ENCODE measurements around the gene CCSAP.
"Not testable (repeated sequence)": the region's sequence is repeated elsewhere in the genome, so short reads cannot be mapped to it uniquely, and the experiment has no call there.

CCSAP gene

DNA sequence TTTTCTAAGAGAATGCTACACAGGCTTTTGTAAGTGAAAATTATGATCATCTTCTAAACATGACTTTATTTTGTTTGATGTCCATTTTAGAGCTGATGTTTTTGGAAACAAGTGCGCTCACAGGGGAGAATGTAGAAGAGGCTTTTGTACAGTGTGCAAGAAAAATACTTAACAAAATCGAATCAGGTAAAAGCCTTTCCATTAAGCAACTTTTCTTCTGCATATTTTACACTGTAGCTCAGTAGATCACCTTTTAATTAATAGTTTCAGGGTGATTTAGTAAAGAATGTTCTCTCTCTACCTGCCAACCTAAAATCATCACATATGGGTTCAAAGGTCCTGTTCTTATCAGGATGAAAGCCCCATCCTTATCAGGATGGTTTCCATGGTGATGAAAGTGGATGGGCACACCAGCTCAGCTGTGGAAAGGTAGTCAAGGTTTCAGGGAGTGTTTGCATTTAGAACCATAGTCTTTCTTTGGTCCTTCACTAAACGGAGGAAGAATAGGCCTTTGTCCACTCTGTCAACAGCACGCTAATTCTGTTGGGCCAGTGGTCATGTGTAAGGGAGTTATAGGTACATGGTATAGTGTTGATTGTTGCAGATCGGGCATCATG lies 43.9 kb downstream of the CCSAP start:
- CTCF ChIA-PET, result no interaction called here
- Mint-ChIP-seq H3K36me3 (peaks cover 36% of the 10 kb centered on the region), H3K27me3 (no peaks in the 10 kb centered on the region), H3K9me3 (no peaks in the 10 kb centered on the region), H3K27ac (no peak overlapping the region), H3K4me3 (no peak overlapping the region), H3K4me1 (peaks cover 8% of the 10 kb centered on the region)
- DNase-seq, result no peak

DNA sequence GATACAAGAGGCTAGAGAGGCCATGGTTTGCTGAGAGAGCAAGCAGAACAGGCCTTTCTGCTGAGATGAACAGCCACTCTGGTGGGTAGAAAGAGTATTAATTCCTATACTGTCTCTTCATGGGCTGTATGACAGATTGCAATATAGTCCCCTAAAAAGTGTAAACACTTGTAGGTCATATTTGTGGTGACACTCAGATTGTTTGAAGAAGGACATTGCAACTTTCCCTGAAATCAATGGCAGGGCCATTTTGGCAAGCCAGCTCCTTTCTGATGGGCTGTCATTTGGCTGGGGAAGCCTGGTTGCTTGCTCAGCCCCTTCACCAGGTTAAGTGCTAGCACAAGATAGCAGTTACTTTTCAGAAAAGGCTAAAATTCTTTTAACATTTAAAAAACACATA lies 44.4 kb downstream of the CCSAP start:
- Mint-ChIP-seq H3K4me1 (peaks cover 3% of the 10 kb centered on the region), H3K4me3 (no peak overlapping the region), H3K9me3 (no peaks in the 10 kb centered on the region), H3K36me3 (peaks cover 33% of the 10 kb centered on the region), H3K27me3 (no peaks in the 10 kb centered on the region), H3K27ac (no peak overlapping the region)
- no peak for DNase-seq
- CTCF ChIA-PET, result no interaction called here

GRCh38 chr1:229297746-229298145 lies 45.1 kb downstream of the CCSAP start:
- H3K27me3 Mint-ChIP-seq, result no peaks in the 10 kb centered on the region
- CTCF ChIA-PET, result no interaction called here

DNA sequence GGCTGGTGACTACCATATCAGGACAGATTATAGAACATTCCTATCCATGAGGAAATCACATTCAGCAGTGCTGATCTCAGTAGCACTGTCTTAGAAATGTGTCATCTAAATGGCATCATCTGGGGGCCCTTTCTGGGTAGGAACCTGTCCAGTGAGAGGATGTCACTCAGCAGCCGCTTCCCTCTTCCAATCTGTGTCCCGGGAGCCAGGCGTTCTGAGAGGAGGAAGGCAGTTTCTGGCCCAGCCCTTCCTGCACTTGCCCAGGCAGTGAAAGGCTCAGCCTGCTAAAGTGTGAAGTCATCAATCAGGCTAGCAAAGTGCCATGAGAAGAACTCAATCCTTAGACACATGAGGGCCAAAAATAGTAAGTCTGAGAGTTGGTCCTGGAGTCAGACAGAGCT lies 46.3 kb downstream of the CCSAP start:
- peaks cover 30% of the 10 kb centered on the region for H3K36me3 Mint-ChIP-seq
- no peak overlapping the region for H3K4me3 Mint-ChIP-seq
- CTCF ChIA-PET, result interaction anchor here (0.6 kb wide), 1 partner anchor 45 kb away, joined by 3 read pairs; no protein-coding TSS in a partner anchor
- H3K9me3 Mint-ChIP-seq, result no peaks in the 10 kb centered on the region
- H3K27me3 Mint-ChIP-seq, result no peaks in the 10 kb centered on the region
- DNase-seq, result no peak
- no peak overlapping the region for H3K27ac Mint-ChIP-seq
- H3K4me1 Mint-ChIP-seq, result no peaks in the 10 kb centered on the region

More at GRCh38 chr1:229297746-229298145, 45.1 kb downstream of the CCSAP start:
- Mint-ChIP-seq H3K27ac (no peak overlapping the region), H3K4me1 (no peaks in the 10 kb centered on the region), H3K36me3 (peaks cover 26% of the 10 kb centered on the region), H3K9me3 (no peaks in the 10 kb centered on the region), H3K4me3 (no peak overlapping the region)
- DNase-seq, result no peak

- DNase-seq, result no peak
- Mint-ChIP-seq H3K9me3 (no peaks in the 10 kb centered on the region), H3K27ac (no peak overlapping the region), H3K4me3 (no peak overlapping the region), H3K27me3 (no peaks in the 10 kb centered on the region), H3K4me1 (peaks cover under 1% of the 10 kb centered on the region), H3K36me3 (peaks cover 33% of the 10 kb centered on the region)
- CTCF ChIA-PET, result interaction anchor here (0.6 kb wide), 1 partner anchor 45 kb away, joined by 3 read pairs; no protein-coding TSS in a partner anchor
These were observed 47.1 kb downstream of the CCSAP start for GRCh38 chr1:229295745-229296144.

- Mint-ChIP-seq H3K27me3 (no peaks in the 10 kb centered on the region), H3K9me3 (no peaks in the 10 kb centered on the region), H3K4me1 (peaks cover 4% of the 10 kb centered on the region), H3K4me3 (no peak overlapping the region), H3K36me3 (peaks cover 36% of the 10 kb centered on the region), H3K27ac (peak overlapping the region; percentile 43)
- DNase-seq, result no peak
- CTCF ChIA-PET, result no interaction called here
These were observed 49.2 kb downstream of the CCSAP start for GRCh38 chr1:229293528-229294204.

- DNase-seq, H3K27ac Mint-ChIP-seq, H3K4me3 Mint-ChIP-seq, H3K27me3 Mint-ChIP-seq, H3K9me3 Mint-ChIP-seq: not testable (repeated sequence)
- peaks cover 13% of the 10 kb centered on the region for H3K4me1 Mint-ChIP-seq
- CTCF ChIA-PET, result interaction anchor here (0.6 kb wide), 1 partner anchor 190 kb away, joined by 3 read pairs; no protein-coding TSS in a partner anchor
- peaks cover 48% of the 10 kb centered on the region for H3K36me3 Mint-ChIP-seq
These were observed 51.2 kb downstream of the CCSAP start for GRCh38 chr1:229291686-229292085.

GRCh38 chr1:229288516-229288915 lies 54.3 kb downstream of the CCSAP start:
- DNase-seq, result no peak
- H3K27ac Mint-ChIP-seq, result no peak overlapping the region
- H3K4me3 Mint-ChIP-seq, result no peak overlapping the region
- no peaks in the 10 kb centered on the region for H3K9me3 Mint-ChIP-seq
- CTCF ChIA-PET, result no interaction called here
- H3K36me3 Mint-ChIP-seq, result peaks cover 48% of the 10 kb centered on the region
- no peaks in the 10 kb centered on the region for H3K27me3 Mint-ChIP-seq
- H3K4me1 Mint-ChIP-seq, result peaks cover 29% of the 10 kb centered on the region

DNA sequence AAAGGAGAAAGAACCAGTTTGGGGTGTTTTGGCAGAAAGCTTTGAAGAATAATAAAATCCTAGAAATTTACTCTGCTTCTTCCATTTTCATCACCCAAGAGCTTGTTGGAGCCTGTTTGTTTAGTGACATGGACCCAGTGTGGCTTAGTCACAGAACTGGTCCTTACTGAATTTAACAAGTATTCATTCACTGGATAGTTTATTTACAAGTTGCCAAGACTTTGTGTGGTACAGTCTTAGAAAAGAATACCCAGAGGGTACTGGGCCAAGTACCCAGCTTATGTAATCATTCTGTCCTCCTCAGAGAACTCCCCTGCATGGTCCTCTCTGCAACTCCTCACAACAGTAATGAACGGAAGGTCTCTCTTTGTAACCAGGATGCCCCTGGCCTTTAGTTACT lies 55.6 kb downstream of the CCSAP start:
- no peaks in the 10 kb centered on the region for H3K9me3 Mint-ChIP-seq

GRCh38 chr1:229286099-229286766 lies 56.6 kb downstream of the CCSAP start:
- Mint-ChIP-seq H3K36me3 (peaks cover 55% of the 10 kb centered on the region), H3K27me3 (no peaks in the 10 kb centered on the region), H3K4me3 (no peak overlapping the region), H3K27ac (peak overlapping the region; percentile 65), H3K9me3 (no peaks in the 10 kb centered on the region), H3K4me1 (peaks cover 29% of the 10 kb centered on the region)
- DNase-seq, result no peak
- CTCF ChIA-PET, result no interaction called here

More for the DNA sequence above, 55.6 kb downstream of the CCSAP start:
- Mint-ChIP-seq H3K4me3 (no peak overlapping the region), H3K27me3 (no peaks in the 10 kb centered on the region), H3K36me3 (peaks cover 59% of the 10 kb centered on the region), H3K4me1 (peaks cover 29% of the 10 kb centered on the region), H3K27ac (peak overlapping the region; percentile 8)
- no peak for DNase-seq
- CTCF ChIA-PET, result interaction anchor here (0.9 kb wide), 1 partner anchor 16 kb away, joined by 3 read pairs; no protein-coding TSS in a partner anchor

DNA sequence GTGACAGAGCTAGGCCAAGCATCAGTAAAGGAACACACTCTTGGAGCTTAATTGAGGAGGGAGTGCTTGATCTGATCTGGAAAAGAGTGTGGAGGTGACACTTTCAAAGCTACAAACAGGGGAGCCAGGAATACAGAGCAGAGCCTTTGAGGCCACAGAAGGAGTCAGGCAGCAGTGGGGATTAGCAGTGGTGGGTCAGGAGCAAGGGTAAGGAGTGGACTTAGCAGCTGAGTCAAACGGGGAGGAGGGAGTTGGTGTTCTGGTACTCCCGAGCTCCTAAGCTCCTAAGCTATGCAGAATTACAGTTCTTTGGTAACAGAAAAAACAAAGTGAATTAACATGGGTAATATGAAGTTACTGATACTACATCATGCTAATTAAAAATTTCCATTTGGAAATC lies 57.4 kb downstream of the CCSAP start:
- H3K4me1 Mint-ChIP-seq, result peaks cover 28% of the 10 kb centered on the region
- H3K27ac Mint-ChIP-seq, result no peak overlapping the region
- CTCF ChIA-PET, result no interaction called here

DNA sequence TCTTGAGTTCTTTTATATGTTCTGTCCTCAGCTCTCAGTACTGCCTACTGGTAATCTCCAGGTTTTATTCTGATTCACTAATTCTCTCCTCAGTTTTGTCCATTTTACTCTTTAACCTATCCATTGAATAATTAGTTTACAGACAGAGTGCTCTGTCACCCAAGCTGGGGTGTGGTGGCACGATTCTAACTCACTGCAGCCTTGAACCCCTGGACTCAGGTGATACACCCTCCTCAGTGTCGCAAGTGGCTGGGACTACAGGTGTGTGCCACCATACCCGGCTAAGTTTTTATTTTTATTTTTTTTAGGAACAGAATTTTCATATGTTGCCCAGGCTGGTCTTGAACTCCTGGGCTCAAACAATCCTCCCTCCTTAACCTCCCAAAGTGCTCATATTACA lies 58.0 kb downstream of the CCSAP start:
- no peak overlapping the region for H3K4me3 Mint-ChIP-seq
- no peaks in the 10 kb centered on the region for H3K9me3 Mint-ChIP-seq
- peaks cover 29% of the 10 kb centered on the region for H3K4me1 Mint-ChIP-seq
- H3K27ac Mint-ChIP-seq, result no peak overlapping the region
- DNase-seq, result no peak
- H3K27me3 Mint-ChIP-seq, result no peaks in the 10 kb centered on the region
- peaks cover 42% of the 10 kb centered on the region for H3K36me3 Mint-ChIP-seq
- CTCF ChIA-PET, result no interaction called here

More for the DNA sequence above, 57.4 kb downstream of the CCSAP start:
- Mint-ChIP-seq H3K9me3 (no peaks in the 10 kb centered on the region), H3K27me3 (no peaks in the 10 kb centered on the region), H3K36me3 (peaks cover 48% of the 10 kb centered on the region), H3K4me3 (no peak overlapping the region)
- no peak for DNase-seq

DNA sequence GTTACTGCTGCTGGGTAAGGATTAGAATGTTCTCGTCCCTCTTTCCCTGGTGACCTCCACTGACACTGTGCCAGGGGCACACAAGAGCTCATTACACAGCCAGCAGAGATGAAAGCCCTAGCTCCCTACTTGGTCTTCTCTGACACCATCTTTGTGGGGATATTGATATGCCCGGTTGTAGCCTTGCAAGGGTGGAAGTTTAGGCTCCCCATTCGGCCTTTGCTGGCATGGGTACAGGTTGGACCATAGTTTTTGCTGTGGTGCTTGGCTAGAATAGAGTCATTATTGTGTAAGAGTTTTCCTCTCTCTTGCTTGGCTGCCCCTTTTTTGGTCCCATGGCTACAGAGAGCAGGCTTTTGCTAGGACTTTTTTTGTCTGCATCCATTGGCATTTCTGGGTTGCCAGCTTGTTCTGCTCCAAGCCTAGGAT lies 59.6 kb downstream of the CCSAP start:
- peaks cover 29% of the 10 kb centered on the region for H3K4me1 Mint-ChIP-seq
- CTCF ChIA-PET, result no interaction called here

DNA sequence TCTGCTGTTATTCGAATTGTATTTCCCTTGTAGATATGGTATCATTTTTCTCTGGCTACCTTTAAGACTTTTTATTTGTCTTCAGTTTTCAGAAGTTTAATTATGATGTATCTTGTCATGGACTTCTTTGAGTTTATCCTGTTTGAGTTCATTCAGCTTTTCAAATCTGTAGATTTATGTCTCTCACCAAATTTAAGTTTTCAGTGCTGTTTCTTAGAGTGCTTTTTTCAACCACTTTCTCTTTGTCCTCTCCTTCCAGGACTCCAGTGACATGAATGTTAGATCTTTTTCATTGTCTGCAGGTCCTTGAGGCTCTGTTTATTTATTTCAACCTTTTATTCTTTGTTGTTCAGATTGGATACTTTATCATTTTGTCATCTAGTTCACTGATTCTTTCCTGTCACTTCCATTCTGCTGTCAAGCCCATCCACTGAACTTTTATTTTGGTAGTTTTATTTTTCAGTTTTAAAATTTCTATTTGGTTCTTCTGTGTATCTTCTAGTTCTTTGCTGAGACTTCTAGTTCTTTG lies 60.5 kb downstream of the CCSAP start:
- peaks cover 26% of the 10 kb centered on the region for H3K4me1 Mint-ChIP-seq
- CTCF ChIA-PET, result no interaction called here
- H3K27me3 Mint-ChIP-seq, result no peaks in the 10 kb centered on the region
- no peaks in the 10 kb centered on the region for H3K9me3 Mint-ChIP-seq
- H3K36me3 Mint-ChIP-seq, result peaks cover 26% of the 10 kb centered on the region
- no peak overlapping the region for H3K4me3 Mint-ChIP-seq
- no peak for DNase-seq
- no peak overlapping the region for H3K27ac Mint-ChIP-seq

More for the DNA sequence above, 59.6 kb downstream of the CCSAP start:
- Mint-ChIP-seq H3K27ac (no peak overlapping the region), H3K9me3 (no peaks in the 10 kb centered on the region), H3K36me3 (peaks cover 30% of the 10 kb centered on the region), H3K27me3 (no peaks in the 10 kb centered on the region), H3K4me3 (no peak overlapping the region)
- no peak for DNase-seq

All from activated naive CD4-positive, alpha-beta T cell treated with anti-CD3 and anti-CD28 coated beads, Interleukin-2, amount 10 ng/mL, durations not matched to agents 7 days and 5 days (primary cell).